ENCODE measurements around the gene CNPY3. TPM values are rescaled to one million over a fixed set of nuclear protein-coding genes. Genes with fewer than 3 reads are reported as not detected.
"Not testable (repeated sequence)": the region's sequence is repeated elsewhere in the genome, so short reads cannot be mapped to it uniquely, and the experiment has no call there.

The CNPY3 gene
- total RNA-seq, 2 donors from 2014 or later = 50.8 to 74.7 TPM

- ATAC-seq (no peak), DNase-seq (peak; percentile 77 to 84 (median 78))
- no peaks in the 10 kb centered on the region for H3K9me3 ChIP-seq
- WGBS, 2 donors = 9 to 10% methylated on average over 10 of the region's 10 CpGs
- no peak overlapping the region for H3K27ac ChIP-seq
- H3K27me3 ChIP-seq = no peaks in the 10 kb centered on the region
- intact Hi-C loops (cut with DNase I) = no loop called here
- H3K4me3 ChIP-seq = no peak overlapping the region
- H3K36me3 ChIP-seq (replicated peaks in 1 of 2; ENCODE audit: insufficient read depth in 1 of 2, low read depth in 2 of 2) = no peaks in the 10 kb centered on the region
- H3K4me1 ChIP-seq = peaks cover 33% of the 10 kb centered on the region
- TF ChIP-seq CTCF (IDR thresholded peaks at IDR 0.05) = peak; percentile 58 to 86 (median 74)
- no peak for TF ChIP-seq POLR2A (IDR thresholded peaks at IDR 0.05)
Observed at GRCh38 chr6:42898891-42899361, 30.4 kb upstream of the CNPY3 start.

GRCh38 chr6:42899871-42900270 lies 29.4 kb upstream of the CNPY3 start:
- DNase-seq (no peak), ATAC-seq (no peak)
- H3K27ac ChIP-seq = no peak overlapping the region
- H3K4me3 ChIP-seq = no peak overlapping the region
- intact Hi-C loops (cut with DNase I) = no loop called here
- no peaks in the 10 kb centered on the region for H3K9me3 ChIP-seq
- WGBS, 2 donors = 63 to 73% methylated on average over 8 of the region's 8 CpGs
- no peaks in the 10 kb centered on the region for H3K27me3 ChIP-seq
- TF ChIP-seq CTCF (IDR thresholded peaks at IDR 0.05) (no peak), POLR2A (IDR thresholded peaks at IDR 0.05) (no peak)
- H3K36me3 ChIP-seq (replicated peaks in 1 of 2; ENCODE audit: insufficient read depth in 1 of 2, low read depth in 2 of 2) = no peaks in the 10 kb centered on the region
- H3K4me1 ChIP-seq = peaks cover 33% of the 10 kb centered on the region

- intact Hi-C loops (cut with DNase I) = no loop called here
- Histone ChIP-seq H3K36me3 (replicated peaks in 1 of 2; ENCODE audit: insufficient read depth in 1 of 2, low read depth in 2 of 2) (no peaks in the 10 kb centered on the region), H3K27ac (peak overlapping the region; percentile 15 to 83 (median 73)), H3K4me1 (peaks cover 33% of the 10 kb centered on the region), H3K4me3 (no peak overlapping the region), H3K27me3 (no peaks in the 10 kb centered on the region), H3K9me3 (no peaks in the 10 kb centered on the region)
- ATAC-seq (peak; percentile 99), DNase-seq (peak; percentile 84 to 94 (median 93))
- TF ChIP-seq POLR2A (IDR thresholded peaks at IDR 0.05) = no peak
- TF ChIP-seq CTCF (IDR thresholded peaks at IDR 0.05) = peak; percentile 81 to 99 (median 97)
- WGBS, 2 donors = 2 to 3% methylated on average over 11 of the region's 11 CpGs
Observed at GRCh38 chr6:42901538-42901957, 27.7 kb upstream of the CNPY3 start.

- H3K36me3 ChIP-seq (replicated peaks in 1 of 2; ENCODE audit: insufficient read depth in 1 of 2, low read depth in 2 of 2); H3K27me3 ChIP-seq; intact Hi-C loops (cut with DNase I); H3K9me3 ChIP-seq; H3K4me3 ChIP-seq: not testable (repeated sequence)
- TF ChIP-seq POLR2A (IDR thresholded peaks at IDR 0.05) = peak in 2 of 3 donors; percentile 61 to 62
- TF ChIP-seq CTCF (IDR thresholded peaks at IDR 0.05) = peak in 3 of 7 experiments; percentile 9 to 30 (median 21)
- peaks cover 33% of the 10 kb centered on the region for H3K4me1 ChIP-seq
- 20 to 27% methylated on average over 22 of the region's 22 CpGs for WGBS, 2 donors
- ATAC-seq = peak; percentile 40
- H3K27ac ChIP-seq = peak overlapping the region; percentile 58 to 83 (median 73)
- DNase-seq = peak in 3 of 4 donors; percentile 23 to 44 (median 37)
Observed at GRCh38 chr6:42902429-42903263, 26.6 kb upstream of the CNPY3 start.

Data from body of pancreas (tissue), 4 donors.